ENCODE data around the gene SLC44A3. TPM values are rescaled to one million over a fixed set of nuclear protein-coding genes. Genes with fewer than 3 reads are reported as not detected.

Gene SLC44A3
- total RNA-seq, 1 donor from 2014 or later: 14.6 TPM

DNA sequence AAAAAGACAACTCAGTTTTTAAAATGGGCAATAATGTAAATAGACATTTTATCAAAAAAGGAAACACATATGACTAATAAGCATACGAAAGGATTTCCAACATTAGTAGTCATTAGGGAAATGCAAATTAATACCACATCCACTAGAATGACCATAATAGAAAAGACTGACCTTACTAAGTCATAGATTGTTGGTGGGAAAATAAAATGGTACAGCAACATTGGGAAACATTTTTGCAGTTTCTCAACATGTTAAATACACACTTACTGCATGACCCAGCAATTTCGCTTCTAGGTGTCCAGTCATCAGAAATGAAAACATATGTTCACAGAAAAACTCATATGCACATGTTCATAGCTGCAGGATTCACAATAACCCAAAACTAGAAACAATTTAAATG lies 29.9 kb upstream of the SLC44A3 start:
- no peak for DNase-seq (ENCODE audit: low read depth)
- TF ChIP-seq, protein P1, sequence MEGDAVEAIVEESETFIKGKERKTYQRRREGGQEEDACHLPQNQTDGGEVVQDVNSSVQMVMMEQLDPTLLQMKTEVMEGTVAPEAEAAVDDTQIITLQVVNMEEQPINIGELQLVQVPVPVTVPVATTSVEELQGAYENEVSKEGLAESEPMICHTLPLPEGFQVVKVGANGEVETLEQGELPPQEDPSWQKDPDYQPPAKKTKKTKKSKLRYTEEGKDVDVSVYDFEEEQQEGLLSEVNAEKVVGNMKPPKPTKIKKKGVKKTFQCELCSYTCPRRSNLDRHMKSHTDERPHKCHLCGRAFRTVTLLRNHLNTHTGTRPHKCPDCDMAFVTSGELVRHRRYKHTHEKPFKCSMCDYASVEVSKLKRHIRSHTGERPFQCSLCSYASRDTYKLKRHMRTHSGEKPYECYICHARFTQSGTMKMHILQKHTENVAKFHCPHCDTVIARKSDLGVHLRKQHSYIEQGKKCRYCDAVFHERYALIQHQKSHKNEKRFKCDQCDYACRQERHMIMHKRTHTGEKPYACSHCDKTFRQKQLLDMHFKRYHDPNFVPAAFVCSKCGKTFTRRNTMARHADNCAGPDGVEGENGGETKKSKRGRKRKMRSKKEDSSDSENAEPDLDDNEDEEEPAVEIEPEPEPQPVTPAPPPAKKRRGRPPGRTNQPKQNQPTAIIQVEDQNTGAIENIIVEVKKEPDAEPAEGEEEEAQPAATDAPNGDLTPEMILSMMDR (IDR thresholded peaks at IDR 0.05; ENCODE audit: insufficient read depth, low read length, poor library complexity, severe bottlenecking): no peak
- Histone ChIP-seq H3K4me3 (ENCODE audit: low read depth, low read length) (no peak overlapping the region), H3K27me3 (ENCODE audit: control insufficient read depth, insufficient read depth, low read length) (no peaks in the 10 kb centered on the region), H3K36me3 (ENCODE audit: control insufficient read depth, insufficient read depth, low read length) (no peaks in the 10 kb centered on the region)

DNA sequence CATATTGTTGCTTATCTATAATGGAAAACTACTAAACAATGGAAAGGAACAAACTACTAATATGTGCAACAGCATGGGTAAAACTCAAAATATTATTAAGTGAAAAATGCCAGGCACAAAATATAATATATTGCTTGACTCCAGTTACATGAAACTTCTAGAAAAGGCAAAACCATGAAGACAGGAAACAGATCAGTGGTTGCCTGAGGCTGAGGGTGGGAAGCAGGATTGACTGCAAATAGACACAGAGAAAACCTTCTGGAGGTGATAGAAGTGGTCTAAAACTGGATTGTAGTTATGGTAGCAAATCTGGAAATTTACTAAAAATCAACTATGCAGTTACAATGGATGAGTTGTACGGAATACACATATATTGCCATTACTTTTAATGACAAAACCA lies 29.5 kb upstream of the SLC44A3 start:
- Histone ChIP-seq H3K4me3 (ENCODE audit: low read depth, low read length) (no peak overlapping the region), H3K27me3 (ENCODE audit: control insufficient read depth, insufficient read depth, low read length) (no peaks in the 10 kb centered on the region), H3K36me3 (ENCODE audit: control insufficient read depth, insufficient read depth, low read length) (no peaks in the 10 kb centered on the region)
- TF ChIP-seq, protein P1 (IDR thresholded peaks at IDR 0.05; ENCODE audit: insufficient read depth, low read length, poor library complexity, severe bottlenecking): no peak
- DNase-seq (ENCODE audit: low read depth): no peak

DNA sequence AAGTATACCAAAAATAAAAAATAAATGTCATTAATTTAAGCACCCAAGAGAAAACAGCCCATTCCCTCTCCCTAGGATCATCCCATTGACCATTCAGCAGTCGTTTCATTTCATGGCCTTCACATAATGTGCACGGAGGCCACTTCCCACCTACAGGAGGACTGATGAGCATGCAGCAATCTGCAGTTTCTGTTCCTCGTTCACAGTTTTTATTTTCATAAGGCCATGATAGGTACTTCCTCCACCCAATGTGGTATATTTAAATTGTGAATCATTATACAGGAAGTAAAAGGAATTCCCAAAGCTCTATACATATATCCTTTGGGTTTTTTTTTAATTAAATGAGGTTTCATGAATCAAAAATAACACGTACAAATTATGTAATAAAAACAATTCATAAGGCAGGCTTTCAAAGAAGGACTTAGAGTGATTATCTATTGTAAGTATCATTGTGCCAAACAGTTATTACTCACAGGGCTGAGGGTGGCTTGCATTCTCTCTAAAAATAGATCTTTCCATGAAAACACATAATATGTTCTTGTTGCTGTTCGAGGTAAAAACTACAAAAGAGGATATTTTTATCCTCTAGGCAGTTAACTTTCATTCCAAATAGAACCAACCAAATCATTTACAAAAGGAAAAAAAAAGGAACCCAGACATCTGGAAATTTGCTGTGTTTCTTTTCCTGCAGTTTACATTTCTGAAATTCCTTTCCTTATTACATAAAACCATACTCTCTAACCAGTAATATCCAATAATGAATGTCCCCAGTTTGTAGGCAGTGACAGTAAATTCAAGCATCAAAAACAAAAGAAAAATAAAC lies 27.5 kb upstream of the SLC44A3 start:
- no peaks in the 10 kb centered on the region for H3K36me3 ChIP-seq (ENCODE audit: control insufficient read depth, insufficient read depth, low read length)
- TF ChIP-seq, protein P1 (IDR thresholded peaks at IDR 0.05; ENCODE audit: insufficient read depth, low read length, poor library complexity, severe bottlenecking): peak; percentile 19
- H3K4me3 ChIP-seq (ENCODE audit: low read depth, low read length): no peak overlapping the region
- H3K27me3 ChIP-seq (ENCODE audit: control insufficient read depth, insufficient read depth, low read length): no peaks in the 10 kb centered on the region
- no peak for DNase-seq (ENCODE audit: low read depth)

DNA sequence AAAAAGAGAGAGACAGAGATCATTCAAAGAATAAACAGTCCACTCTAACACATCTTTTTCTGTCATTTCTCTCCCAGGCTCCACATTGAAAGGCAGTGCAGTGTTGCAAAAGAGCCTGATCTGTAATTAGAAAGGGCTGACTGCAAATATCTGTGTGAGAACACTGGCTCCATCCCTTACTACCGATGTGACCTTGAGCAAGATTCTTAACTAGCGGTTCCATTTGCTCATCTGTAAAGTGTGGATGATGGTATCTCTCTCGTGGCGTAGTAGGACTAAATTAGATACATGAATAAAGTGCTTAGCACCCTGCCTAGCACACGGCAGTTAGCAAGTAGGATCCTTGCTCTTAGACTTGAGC lies 26.9 kb upstream of the SLC44A3 start:
- no peak overlapping the region for H3K4me3 ChIP-seq (ENCODE audit: low read depth, low read length)
- H3K27me3 ChIP-seq (ENCODE audit: control insufficient read depth, insufficient read depth, low read length): no peaks in the 10 kb centered on the region
- TF ChIP-seq, protein P1 (IDR thresholded peaks at IDR 0.05; ENCODE audit: insufficient read depth, low read length, poor library complexity, severe bottlenecking): no peak
- no peaks in the 10 kb centered on the region for H3K36me3 ChIP-seq (ENCODE audit: control insufficient read depth, insufficient read depth, low read length)
- DNase-seq (ENCODE audit: low read depth): no peak

- DNase-seq (ENCODE audit: low read depth): no peak
- Histone ChIP-seq H3K27me3 (ENCODE audit: control insufficient read depth, insufficient read depth, low read length) (no peaks in the 10 kb centered on the region), H3K4me3 (ENCODE audit: low read depth, low read length) (no peak overlapping the region), H3K36me3 (ENCODE audit: control insufficient read depth, insufficient read depth, low read length) (no peaks in the 10 kb centered on the region)
- TF ChIP-seq, protein P1 (IDR thresholded peaks at IDR 0.05; ENCODE audit: insufficient read depth, low read length, poor library complexity, severe bottlenecking): no peak
These were observed 24.7 kb upstream of the SLC44A3 start for GRCh38 chr1:94795434-94795833.

DNA sequence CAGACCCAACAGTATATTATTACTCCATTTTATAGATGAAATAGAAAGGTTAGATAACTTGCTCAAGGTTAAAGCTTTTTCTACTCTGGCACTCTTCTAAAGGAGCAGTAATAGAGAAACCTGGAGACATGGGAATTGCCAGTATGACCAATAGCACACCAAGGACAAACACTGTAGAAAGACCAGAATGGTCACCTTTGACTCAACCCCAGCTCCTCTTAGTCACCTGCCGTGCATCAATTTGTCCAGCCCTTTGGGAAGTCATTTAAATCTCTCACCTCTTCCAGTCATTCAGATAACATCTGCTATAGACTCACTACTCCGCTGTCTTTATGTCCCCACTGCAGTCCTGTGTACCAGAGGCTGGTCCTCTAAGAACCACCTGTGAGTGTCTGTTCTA lies 23.9 kb upstream of the SLC44A3 start:
- Histone ChIP-seq H3K4me3 (ENCODE audit: low read depth, low read length) (no peak overlapping the region), H3K27me3 (ENCODE audit: control insufficient read depth, insufficient read depth, low read length) (no peaks in the 10 kb centered on the region), H3K36me3 (ENCODE audit: control insufficient read depth, insufficient read depth, low read length) (no peaks in the 10 kb centered on the region)
- DNase-seq (ENCODE audit: low read depth): no peak
- TF ChIP-seq, protein P1 (IDR thresholded peaks at IDR 0.05; ENCODE audit: insufficient read depth, low read length, poor library complexity, severe bottlenecking): no peak
